NCI-H446 (cell line): Measurements from ENCODE around the gene CATSPER3.

Experiments used
- DNase-seq, 2 experiments: peaks; one replicate each; lab custom pipeline; 2025; lab: John Stamatoyannopoulos, UW

The CATSPER3 gene

DNA sequence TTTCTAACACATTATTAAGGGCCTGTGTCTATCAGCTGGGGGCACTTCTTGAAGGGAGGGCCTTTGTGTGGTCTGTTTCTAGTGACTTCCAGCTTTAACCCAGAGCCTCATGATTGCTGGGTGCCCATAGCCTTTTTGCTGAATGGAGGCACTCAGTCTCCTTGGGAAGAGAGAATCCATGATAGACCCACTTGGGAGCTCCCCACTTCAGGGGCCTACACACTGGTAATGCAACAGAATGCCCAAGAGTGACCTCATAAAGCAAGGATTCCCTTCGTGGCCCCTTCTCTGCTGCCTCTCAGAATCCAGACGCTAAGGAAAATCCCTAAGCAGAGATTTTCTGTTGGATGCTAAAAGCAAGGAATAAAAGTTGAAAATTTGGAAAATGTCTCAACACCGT is at the start of gene CATSPER3:
Gene CATSPER3, plus strand, starts transcription at position 301 of the 400 bp plus-strand sequence. Its CDS starts 85 bp downstream, at position 386.
- no peak for DNase-seq

DNA sequence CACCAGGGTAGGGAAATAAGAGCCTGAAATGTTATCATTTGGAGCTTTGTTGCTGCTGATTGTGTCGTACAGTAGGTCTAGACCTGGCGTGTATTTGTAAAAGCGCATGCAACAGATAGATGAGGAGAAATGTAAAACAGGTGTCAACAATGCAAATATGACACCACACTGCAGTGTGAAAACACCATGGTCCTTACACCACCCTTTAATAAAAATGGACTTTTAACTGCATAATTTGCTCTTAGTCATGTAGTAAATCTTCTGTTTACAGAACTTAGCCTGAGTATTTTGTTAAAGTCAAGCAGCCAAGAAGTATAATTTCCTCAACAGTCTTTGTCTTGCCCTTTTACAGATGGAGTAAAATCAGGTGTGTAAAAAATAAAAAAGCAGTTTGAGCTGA is 48.8 kb upstream of the CATSPER3 start:
- no peak for DNase-seq

DNA sequence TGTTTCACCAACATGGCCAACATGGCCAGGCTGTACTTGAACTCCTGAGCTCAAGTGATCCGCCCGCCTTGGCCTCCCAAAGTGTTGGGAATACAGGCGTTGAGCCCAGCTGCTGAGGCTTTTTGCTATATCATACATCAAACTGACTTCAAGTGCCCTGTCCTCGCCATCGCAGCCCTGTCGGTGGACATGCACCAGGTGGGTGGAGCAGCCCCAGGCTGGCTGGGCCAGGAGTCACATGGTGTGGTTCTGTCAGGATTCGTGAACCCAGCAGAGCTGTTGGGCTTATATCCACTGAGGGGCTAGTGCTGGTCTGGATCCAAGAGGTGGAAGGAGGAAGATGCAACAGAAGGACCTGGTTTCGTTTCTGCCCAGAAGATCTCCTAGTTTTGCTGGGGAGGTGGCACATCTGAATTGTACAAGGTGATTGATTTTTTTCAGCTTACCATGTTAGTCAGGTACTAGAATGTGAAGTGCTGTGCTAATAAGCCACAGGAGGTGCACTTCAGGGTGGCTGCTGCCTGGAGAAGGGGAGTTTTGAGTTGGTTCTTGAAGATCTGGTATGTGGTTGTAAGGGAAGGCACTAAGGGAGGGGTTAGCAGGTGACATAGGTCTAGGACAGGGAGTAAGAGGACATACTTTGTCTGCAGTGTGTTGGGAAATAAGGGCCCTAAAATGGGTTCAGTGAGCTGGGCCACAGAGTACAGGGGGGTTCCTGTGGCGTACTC is 46.7 kb upstream of the CATSPER3 start:
- DNase-seq = no peak

DNA sequence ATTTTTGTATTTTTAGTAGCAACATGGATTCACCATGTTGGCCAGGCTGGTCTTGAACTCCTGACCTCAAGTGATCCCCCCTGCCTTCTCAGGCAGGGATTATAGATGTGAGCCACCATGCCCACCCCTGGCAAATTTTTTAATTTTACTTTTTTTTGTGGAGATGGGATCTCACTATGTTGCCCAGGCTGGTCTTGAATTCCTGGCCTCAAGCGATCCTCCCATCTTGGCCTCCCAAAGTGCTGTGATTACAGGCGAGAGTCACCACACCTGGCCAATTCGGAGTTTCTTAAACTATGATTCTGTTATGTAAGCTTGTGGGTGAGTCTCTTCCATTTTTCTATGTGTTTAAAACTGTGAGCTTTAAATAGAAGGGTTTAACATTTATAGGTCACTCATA is 35.2 kb upstream of the CATSPER3 start:
- DNase-seq = no peak

DNA sequence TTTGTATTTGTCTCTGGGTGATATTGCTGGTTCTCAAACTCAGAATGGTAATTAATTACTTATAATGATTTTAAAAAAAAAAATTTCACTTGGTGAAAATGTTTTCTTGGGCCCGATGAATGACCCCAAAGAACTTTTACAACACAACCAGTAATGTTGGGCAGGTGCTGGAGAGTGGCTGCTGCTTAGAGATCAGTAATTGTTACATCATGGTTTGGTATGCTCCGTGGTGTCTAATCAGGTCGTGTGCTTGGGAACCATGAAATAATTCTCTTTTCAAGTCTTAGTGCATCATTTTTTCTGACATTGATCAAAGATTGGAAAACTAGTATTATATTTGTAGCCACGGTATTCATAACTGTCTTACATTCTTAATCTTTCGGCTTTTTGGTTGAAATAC is 33.5 kb upstream of the CATSPER3 start:
- DNase-seq = no peak

DNA sequence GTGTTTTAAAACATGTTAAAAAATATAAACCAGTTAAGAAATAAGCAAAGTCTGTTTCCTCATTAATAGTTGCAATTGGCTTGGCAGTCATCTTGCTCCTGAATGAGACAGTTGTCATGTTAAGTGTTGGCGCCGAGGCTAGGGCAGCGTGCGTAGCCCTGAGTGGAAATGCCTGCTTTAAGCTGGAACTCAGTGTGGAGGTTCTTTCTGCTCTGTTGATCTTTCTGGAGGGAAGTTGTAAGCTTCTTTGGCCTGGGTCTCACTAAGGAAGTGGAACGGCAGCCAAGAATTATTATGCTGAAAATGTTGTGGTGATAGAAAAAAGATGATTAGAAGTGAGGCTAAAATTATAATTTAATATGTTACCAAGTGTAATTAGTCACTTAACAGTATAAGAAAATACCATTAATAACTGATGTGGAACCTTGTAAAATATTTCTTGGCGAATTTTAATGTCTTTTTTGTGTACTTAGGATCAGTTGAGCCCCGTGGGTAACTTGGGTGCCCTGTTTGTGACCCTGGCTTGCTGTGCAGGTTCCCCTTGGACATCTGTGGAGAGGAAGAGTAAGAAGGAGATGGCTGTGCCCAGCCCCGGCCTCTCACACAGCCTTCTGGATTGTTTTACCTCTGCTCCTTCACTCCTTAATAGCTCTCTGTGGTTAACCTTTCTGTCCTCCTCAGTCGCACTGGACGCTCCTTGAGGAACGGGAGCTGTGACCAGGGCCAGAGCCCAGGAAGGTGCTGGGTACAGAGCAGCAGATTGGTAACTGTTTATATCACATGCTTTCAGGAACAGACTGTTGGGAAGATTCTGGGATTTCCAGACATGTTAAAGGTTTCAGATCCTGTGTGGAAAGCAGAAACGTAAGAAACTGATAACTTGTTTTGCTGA is 31.8 kb upstream of the CATSPER3 start:
- DNase-seq = peak in 1 of 2 experiments; percentile 43

DNA sequence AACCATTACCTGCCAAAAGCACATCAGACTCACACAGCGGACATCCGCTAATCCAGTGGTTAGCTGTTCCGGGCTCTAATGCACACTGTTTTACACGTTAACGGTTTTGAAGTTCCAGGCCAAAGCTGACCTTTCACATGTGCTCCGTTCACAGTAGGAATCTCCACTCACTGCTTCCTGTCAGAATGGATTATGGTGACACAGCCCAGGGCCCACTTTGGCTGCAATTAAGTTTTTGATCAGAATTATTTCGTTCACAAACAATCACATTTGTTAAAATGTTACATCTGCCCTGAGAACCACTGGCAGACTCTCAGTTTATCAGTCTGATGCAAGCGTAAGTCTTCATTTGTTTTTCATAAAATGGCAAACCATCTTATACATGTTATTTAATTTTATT is 30.2 kb upstream of the CATSPER3 start:
- DNase-seq = no peak

DNA sequence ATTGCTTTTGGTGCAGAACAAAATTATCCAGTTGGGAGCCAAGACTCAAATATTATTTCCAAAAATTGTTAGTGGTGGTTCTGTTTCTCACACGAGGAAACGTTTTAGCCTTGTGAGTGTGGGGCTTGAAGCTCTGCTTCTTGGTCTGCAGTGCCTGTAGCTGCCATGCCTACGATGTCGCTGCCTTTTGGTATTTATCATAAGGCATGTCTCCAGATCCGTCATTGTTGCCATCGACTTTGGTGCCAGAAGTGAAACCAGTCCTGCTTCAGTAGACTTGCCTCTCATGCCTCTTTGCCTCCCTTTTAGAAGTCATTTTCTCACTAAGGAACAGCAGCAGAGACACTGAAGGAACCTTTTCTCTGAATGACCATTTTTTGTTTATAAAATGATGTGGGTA is 29.7 kb upstream of the CATSPER3 start:
- DNase-seq = no peak

DNA sequence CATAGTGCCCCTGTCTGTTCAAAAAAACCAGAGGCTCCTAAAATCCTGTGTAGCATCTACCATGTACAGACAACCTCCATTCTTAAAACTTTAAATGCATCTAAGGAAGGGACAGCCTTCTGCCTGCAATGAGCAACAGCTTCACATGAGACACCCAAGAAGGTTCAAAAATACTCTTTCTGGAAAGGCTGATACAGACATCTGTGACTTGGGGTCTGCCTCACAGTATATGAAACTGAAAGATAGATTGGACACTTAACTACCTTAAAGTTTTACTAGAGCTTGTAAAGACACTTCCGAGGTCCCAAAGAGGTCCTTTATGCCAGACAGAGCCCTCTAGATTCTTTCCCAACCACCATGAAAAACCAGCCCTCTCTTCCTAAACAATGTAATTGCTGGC is 28.2 kb upstream of the CATSPER3 start:
- no peak for DNase-seq

DNA sequence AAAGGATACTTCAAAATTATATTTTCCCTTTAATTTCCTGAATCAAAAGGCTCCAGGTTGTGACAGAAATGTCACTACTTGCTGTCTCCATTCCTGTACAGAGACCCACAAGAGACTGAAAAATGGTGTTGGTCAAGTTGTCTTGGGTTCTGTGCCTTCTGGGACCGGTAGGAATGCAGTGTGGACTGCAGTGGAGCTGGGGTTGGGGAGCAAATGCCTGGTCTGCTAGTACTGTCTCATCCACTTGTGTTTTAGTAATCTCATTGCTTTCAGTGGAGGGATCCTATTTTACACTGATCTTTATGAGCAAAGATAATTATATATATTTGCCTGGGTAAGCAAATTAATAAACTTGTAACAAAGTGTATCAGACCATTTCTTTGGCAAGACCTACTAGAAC is 24.2 kb upstream of the CATSPER3 start:
- no peak for DNase-seq

DNA sequence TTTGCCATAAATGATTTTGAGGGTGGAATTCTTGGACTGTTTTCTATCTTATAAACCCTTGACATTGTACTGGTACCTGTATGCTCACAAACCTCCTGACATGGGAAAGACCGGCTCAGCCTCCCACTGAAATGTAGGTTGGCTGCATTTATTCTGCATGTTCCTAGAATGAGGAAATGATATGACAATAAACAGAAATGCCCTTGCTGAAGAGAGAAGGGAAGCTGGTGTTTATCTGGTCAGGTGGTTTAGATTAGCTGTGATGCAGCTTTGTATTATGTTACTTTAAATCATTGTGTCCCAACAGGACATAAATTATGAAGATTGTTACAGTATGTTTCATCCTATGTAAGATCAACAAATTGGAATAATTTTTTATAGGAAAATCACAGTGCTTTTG is 23.1 kb upstream of the CATSPER3 start:
- no peak for DNase-seq

DNA sequence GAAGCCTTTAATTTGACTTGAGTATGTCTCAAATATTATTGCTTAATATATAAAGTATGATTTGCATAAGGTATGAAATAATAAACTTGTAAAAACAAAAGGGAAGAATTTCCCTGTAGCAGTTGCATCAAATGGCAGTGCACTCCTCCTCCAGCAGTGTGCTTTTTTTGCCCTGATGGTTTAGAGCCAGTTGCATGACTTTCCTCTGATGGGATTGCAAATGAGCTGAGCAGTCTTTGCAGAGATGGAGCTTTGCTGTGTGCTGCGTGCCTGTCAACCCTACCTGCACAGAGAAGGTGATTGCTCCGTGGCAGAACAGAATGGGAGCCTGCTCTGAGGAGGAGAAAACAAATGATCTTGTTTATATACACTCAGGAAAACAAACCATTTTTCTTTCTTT is 22.7 kb upstream of the CATSPER3 start:
- DNase-seq = no peak

DNA sequence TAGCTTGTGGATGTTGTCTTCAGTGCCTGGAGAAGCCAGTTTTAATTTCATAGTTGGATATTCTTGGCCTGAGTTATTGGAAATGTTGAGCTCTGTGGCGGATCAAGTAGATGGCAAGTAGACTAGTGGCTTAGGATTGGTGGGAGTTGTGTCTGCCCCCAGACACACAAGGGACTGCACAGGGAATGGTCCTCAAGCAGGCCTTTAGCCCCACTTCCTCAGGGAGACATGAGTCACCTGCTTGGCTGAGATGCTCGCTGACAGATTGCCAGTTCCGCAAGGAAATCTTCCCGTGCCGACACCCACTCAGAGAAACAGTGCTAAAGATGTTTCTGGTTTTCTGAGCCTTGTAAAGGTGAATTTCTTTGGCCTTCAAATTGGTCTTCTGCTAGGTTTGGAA is 18.8 kb upstream of the CATSPER3 start:
- peak in 1 of 2 experiments; percentile 19 for DNase-seq

DNA sequence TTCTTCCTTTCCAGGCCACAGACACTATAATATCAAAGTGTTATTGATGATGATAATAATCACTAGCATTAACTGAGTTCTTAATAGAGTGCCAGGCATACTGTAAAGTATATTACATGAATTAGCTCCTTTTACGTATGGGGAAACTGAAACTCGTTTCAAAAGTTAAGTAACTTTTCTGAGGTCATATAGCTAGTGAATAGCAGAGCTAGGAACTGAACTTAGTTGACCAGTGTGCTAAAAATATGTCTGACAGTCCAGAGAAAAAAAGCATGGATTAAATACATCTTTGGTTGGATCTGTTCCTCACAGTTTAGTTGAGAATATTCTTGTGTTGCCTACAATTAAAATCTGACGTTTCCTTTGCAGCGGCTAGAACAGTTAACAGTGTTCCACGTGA is 18.4 kb upstream of the CATSPER3 start:
- no peak for DNase-seq

DNA sequence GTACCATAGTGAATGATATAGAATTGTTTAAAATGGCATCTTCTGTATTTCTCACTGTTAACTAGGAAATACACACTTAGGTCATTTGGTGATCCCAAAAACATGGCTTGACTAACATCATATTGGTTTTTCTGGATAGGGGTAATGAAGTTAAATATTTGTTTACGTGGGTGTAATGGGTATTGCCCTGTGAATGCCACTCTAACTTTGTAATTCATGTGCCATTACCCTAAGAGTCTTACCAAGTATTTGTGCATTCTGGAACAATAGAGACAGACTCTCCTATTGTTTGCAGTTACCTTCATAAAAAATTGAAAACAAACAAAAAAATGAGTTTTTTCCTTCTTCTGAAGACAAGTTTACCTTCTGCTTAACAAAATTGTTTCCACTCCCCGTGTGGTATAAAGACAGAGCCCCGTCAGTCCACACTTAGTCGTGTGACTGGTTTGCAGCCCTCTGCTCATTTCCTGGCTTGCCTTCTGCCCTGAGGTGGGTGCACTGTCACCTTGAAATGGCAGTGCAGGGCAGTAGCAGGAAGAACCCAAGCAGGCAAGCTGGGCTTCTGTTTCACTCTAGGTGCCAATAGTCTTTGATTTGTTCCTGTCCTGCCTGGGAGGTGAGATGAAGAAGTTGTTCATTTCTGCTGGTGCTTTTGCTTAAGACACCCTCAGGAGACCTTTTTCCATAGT is 9.6 kb upstream of the CATSPER3 start:
- DNase-seq = no peak

DNA sequence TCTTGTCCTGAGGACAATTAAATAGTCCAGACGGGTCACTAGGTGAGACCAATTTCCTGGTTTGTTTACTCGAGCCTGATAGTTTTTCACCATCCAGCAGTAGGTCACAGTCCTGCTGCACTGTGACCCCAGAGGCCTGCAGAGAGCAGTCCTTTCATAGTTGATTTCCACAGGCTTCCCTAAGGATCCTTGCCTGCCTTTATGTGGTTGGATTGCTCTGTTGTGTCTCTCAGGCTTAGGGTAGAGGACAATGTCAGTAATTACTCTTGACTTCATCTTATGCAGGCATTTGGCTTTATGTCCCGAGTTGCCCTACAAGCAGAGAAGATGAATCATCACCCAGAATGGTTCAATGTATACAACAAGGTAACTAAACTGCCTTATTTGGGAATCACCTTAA is 9.0 kb upstream of the CATSPER3 start:
- DNase-seq = no peak

DNA sequence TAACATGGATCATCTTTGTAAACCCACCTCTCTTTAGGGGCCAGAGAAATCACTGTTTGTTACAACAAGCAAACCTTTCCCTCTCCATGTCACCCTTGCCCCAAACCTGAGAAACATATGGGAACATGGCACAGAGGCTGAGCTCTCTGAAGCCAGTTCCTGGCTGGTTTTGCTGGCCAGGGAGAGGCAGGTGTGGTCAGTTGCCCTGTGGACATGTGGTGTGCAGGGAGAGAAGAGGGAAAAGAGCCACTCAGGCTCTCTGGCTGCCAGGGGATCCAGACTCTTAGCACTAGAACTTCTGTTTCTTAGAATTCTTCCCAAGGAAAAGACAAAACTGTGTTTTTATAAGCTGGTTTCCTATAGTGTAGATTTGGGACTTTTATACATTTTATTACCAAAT is 4.6 kb upstream of the CATSPER3 start:
- no peak for DNase-seq

DNA sequence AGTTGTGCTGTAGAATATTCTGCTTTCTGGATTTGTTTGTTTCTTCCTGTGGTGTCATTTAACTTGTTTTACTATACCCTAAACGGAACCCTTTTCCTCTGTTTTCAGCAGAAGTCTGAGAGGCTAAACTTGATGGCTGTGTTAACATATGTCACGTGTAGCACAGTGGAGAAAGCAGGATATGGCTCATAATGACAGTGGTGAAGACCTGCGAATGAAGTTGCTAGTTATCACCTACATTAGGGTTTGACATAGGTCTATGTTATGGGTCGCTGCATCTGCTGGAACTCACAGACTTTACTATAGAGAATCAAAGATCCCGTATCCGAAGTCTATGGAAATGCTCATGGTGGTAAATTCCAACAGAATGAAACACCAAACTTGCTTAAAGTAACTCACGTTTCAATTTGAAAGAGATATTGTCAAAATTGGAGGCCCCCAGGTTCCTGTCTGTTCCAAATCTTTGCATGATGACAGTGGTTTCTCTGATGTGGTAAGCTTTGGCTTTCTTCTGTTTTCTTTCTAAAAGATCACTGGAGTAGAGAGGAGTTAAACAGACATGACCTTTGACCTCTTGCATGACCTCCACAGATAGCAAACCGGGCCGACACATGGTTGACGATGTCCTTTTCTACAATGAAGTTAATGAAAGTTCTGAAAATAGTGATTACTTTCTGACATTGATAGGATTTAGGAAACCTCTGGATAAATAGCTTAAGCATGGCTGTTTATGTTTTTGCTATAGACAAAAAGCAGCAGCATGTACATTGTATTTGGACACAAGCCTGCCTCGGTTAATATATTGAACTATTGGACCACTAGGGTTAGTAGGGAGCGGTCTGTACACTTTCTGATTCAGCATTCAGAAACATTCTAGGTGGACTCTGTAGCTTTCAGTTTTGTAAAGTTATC is 3.1 kb upstream of the CATSPER3 start:
- DNase-seq = no peak

DNA sequence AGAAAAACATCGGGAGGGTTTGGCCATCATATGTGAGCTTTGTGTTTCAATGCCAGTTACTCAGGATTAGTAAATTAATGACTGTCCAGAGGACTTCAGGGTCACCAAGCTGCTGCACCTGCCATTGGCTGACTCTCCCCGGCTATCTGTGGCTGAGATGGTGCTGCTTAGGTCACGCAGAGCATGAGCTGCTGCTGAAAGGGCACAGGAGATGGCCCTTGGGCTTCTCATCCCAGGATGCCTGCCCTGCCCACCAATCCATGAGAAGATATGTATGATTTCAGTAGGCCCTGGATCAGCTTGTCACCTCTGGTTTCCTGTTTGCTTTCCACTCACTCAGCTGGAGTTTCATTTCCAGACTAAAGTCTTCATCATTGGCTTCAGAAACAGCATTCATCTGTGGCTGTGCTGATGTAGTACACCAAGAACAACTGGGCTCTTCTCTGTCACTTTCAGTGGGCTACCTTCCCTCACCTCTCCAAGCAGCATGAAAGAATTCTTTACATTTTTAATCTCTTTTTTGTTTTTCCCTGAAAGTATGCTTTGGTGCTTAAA is 2.4 kb upstream of the CATSPER3 start:
- no peak for DNase-seq

DNA sequence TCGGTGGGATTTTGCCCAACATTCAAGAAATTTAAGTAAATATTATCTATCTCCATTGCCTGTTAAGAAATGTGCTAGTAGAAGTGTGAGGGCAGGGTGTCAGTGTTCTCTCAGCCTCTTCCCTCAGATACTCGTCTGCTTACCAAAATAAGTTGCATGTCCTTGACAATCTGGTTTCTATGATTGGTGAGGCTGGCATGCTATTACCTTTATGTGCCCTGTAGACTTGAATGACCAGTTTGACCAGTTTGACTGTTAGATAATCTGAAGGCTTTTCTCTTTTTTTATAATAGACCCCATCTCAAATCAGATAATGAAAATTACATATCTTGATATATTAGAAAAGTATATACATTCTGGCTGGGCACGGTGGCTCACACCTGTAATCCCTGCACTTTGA is 348 bp downstream of the CATSPER3 start:
- DNase-seq = no peak

DNA sequence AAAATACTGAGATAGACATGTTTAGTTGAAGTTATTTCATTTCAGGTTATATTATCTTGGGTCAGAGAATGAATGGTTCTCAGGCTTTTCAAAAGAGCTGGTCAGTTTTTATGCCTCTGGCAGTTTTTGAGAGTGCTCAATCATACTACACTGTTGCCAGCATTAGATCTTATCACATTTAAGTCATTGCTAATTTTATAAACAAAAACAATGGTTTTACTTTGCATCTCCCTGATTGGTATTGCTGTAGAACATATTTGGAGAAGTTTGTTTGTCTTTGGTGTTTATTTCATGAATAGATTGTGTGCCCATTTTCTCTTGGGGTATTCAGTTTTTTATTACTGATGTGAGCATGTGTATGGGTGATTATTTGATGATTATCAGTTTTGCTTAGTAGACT is 1.5 kb downstream of the CATSPER3 start:
- no peak for DNase-seq
